HCT116 (cell line): Measurements from ENCODE around the gene FBXO17. TPM values are rescaled to one million over a fixed set of nuclear protein-coding genes. Genes with fewer than 3 reads are reported as not detected.

Source experiments
- ATAC-seq: fragments of 200-7000 bp; cut with Tn5 transposase; 2 replicates; pipeline ENCODE4 v1.9.1; 2020; ENCODE audit warnings: mild to moderate bottlenecking, moderate library complexity
- BruUV-seq: library from RNA; stranded (reverse); fragments of 400-500 nt; replicated peaks from 2 replicates; lab custom pipeline; 2021; lab: Mats Ljungman, UMichigan
- CTCF ChIA-PET: fragments of 300-600 bp; sonication (Branson Sonifier 250); formaldehyde crosslinking; loops from one replicate; lab custom pipeline; 2021; ENCODE audit warnings: antibody characterized with exemption; lab: Charles Lee
- POLR2A ChIA-PET: fragments of 300-600, 350-600 bp; sonication (Branson Sonifier 250); formaldehyde crosslinking; loops from one replicate; lab custom pipeline; 2021; ENCODE audit warnings: antibody characterized with exemption; lab: Charles Lee
- RAD21 ChIA-PET, 2 experiments: fragments of 300-600 bp; sonication (Branson Sonifier 250); formaldehyde crosslinking; loops; one replicate each; lab custom pipeline; 2023; ENCODE audit warnings: low total read pairs in 2 of 2; ENCODE audit not compliant: uncharacterized antibody in 2 of 2, unreplicated experiment in 2 of 2, low non-redundant PET in 1 of 2; lab: Charles Lee
- DNase-seq: peaks from one replicate; pipeline ENCODE4 v3.0.0-alpha.2; 2010; ENCODE audit warnings: low read depth, low spot score
- H2AFZ ChIP-seq: fragments of 200-600 bp; shearing (Covaris generic), sonication (generic); 2 replicates; pipeline ENCODE4 v1.6.1; 2017; ENCODE audit warnings: low read depth, mixed run types, mixed read lengths, antibody characterized with exemption, low read length; ENCODE audit not compliant: poor library complexity, severe bottlenecking
- H3K27ac ChIP-seq: 2 replicates; pipeline ENCODE4 v1.5.1; 2012; ENCODE audit warnings: low read depth, low read length
- H3K27me3 ChIP-seq: fragments of 200-600 bp; sonication (generic); 2 replicates; pipeline ENCODE4 v1.6.1; 2016; ENCODE audit warnings: mixed run types, low read length, mixed read lengths; ENCODE audit not compliant: insufficient read depth
- H3K36me3 ChIP-seq, 2 experiments: fragments of 200-500 bp in 1 of 2; fragments of 200-600 bp in 1 of 2; sonication (Bioruptor generic) in 1 of 2; sonication (generic) in 1 of 2; 2 replicates each; pipeline versions ENCODE4 v1.5.1 to v1.6.1; 2014 to 2016; ENCODE audit warnings: low read length in 2 of 2, inconsistent platforms in 1 of 2, mixed read lengths in 1 of 2, mixed run types in 1 of 2; ENCODE audit not compliant: insufficient read depth in 2 of 2, control insufficient read depth in 1 of 2
- H3K4me1 ChIP-seq, 2 experiments: fragments of 200-600 bp in 1 of 2; sonication (generic) in 1 of 2; 2 replicates each; pipeline versions ENCODE4 v1.5.1 to v1.6.1; 2012 to 2017; ENCODE audit warnings: low read length in 2 of 2, inconsistent platforms in 1 of 2, mild to moderate bottlenecking in 1 of 2, mixed read lengths in 1 of 2, mixed run types in 1 of 2, moderate library complexity in 1 of 2; ENCODE audit not compliant: insufficient read depth in 2 of 2, control insufficient read depth in 1 of 2
- H3K4me2 ChIP-seq: fragments of 200-600 bp; sonication (generic); 2 replicates; pipeline ENCODE4 v1.6.1; 2017; ENCODE audit warnings: mixed run types, low read length, mixed read lengths
- H3K4me3 ChIP-seq, 2 experiments: fragments of 200-600 bp in 1 of 2; sonication (generic) in 1 of 2; replicated peaks in 1 of 2; 2 replicates each; pipeline ENCODE4 v1.5.1; 2011 to 2016; ENCODE audit warnings: low read length in 2 of 2, control low read depth in 1 of 2, low read depth in 1 of 2, mild to moderate bottlenecking in 1 of 2, mixed read lengths in 1 of 2, mixed run types in 1 of 2
- H3K79me2 ChIP-seq: fragments of 200-600 bp; sonication (generic); 2 replicates; pipeline ENCODE4 v1.6.1; 2017; ENCODE audit warnings: mild to moderate bottlenecking, mixed run types, low read length, moderate library complexity, mixed read lengths; ENCODE audit not compliant: insufficient read depth
- H3K9ac ChIP-seq: fragments of 200-600 bp; sonication (generic); 2 replicates; pipeline ENCODE4 v1.6.1; 2016; ENCODE audit warnings: low read length, mixed read lengths
- H3K9me2 ChIP-seq: fragments of 200-600 bp; sonication (generic), shearing (Covaris generic); 2 replicates; pipeline ENCODE4 v1.6.1; 2017; ENCODE audit warnings: mixed run types, mild to moderate bottlenecking, moderate library complexity; ENCODE audit not compliant: insufficient read depth
- H3K9me3 ChIP-seq, 2 experiments: fragments of 200-500 bp in 1 of 2; fragments of 200-600 bp in 1 of 2; sonication (Bioruptor generic) in 1 of 2; sonication (generic) in 1 of 2; 2 replicates each; pipeline ENCODE4 v1.6.1; 2014 to 2017; ENCODE audit warnings: low read length in 2 of 2, mixed read lengths in 2 of 2, inconsistent platforms in 1 of 2, low read depth in 1 of 2, mild to moderate bottlenecking in 1 of 2, mixed run types in 1 of 2, moderate library complexity in 1 of 2; ENCODE audit not compliant: control insufficient read depth in 1 of 2, insufficient read depth in 1 of 2
- H4K20me1 ChIP-seq: fragments of 200-600 bp; sonication (generic), shearing (Covaris generic); 2 replicates; pipeline ENCODE4 v1.6.1; 2017; ENCODE audit warnings: mixed run types, mild to moderate bottlenecking, moderate library complexity; ENCODE audit not compliant: insufficient read depth
- CBX3 ChIP-seq: IDR thresholded peaks from 2 replicates; pipeline ENCODE4 v1.6.1; 2012; ENCODE audit warnings: low read depth
- CEBPB ChIP-seq: IDR thresholded peaks from 2 replicates; pipeline ENCODE4 v1.6.1; 2012; ENCODE audit warnings: low read depth
- EGR1 ChIP-seq: IDR thresholded peaks from 2 replicates; pipeline ENCODE4 v1.6.1; 2012; ENCODE audit warnings: low read depth
- ELF1 ChIP-seq: IDR thresholded peaks from 2 replicates; pipeline ENCODE4 v1.6.1; 2012; ENCODE audit warnings: low read depth, borderline replicate concordance
- EZH2 ChIP-seq: fragments of 200-600 bp; sonication (generic); IDR thresholded peaks from 2 replicates; pipeline ENCODE4 v1.6.1; 2017; ENCODE audit warnings: antibody characterized with exemption, mixed run types
- EZH2phosphoT487 ChIP-seq: fragments of 200-600 bp; IDR thresholded peaks from 2 replicates; pipeline ENCODE4 v1.6.1; 2018; ENCODE audit warnings: antibody characterized with exemption, borderline replicate concordance
- FOSL1 ChIP-seq: IDR thresholded peaks from 2 replicates; pipeline ENCODE4 v1.6.1; 2012; ENCODE audit warnings: low read depth
- JUND ChIP-seq: IDR thresholded peaks from 2 replicates; pipeline ENCODE4 v1.6.1; 2012
- POLR2A ChIP-seq: IDR thresholded peaks from 2 replicates; pipeline ENCODE4 v1.7.0; 2011; ENCODE audit warnings: borderline replicate concordance; ENCODE audit not compliant: insufficient read depth, insufficient read length; ENCODE audit errors: extremely low read depth
- RAD21 ChIP-seq: IDR thresholded peaks from 2 replicates; pipeline ENCODE4 v1.6.1; 2012; ENCODE audit warnings: low read depth, mild to moderate bottlenecking
- TCF7L2 ChIP-seq: IDR thresholded peaks from 2 replicates; pipeline ENCODE4 v1.7.0; 2011; ENCODE audit warnings: borderline replicate concordance, inconsistent platforms; ENCODE audit not compliant: insufficient read depth, insufficient read length; ENCODE audit errors: extremely low read depth
- YY1 ChIP-seq: IDR thresholded peaks from 2 replicates; pipeline ENCODE4 v1.6.1; 2011; ENCODE audit warnings: low read length, low read depth, moderate library complexity, mild to moderate bottlenecking; ENCODE audit not compliant: insufficient replicate concordance; ENCODE audit errors: extremely low read depth
- intact Hi-C: fragments of 100-400 bp; cut with micrococcal nuclease; formaldehyde crosslinking; loops from 2 replicates; pipeline ENCODE4 v1.10.0; 2022
- total RNA-seq: library from RNA; stranded (reverse); gene quantifications from one replicate; pipeline ENCODE4 v1.2.1, GENCODE V29; 2021; ENCODE audit not compliant: unreplicated experiment
- TF ChIP-seq, protein P1 (sequence below): IDR thresholded peaks from 2 replicates; pipeline ENCODE4 v1.6.1; 2012
- TF ChIP-seq, protein P2 (sequence below): IDR thresholded peaks from 2 replicates; pipeline ENCODE4 v1.6.1; 2012
- TF ChIP-seq, protein P3 (sequence below): IDR thresholded peaks from 2 replicates; pipeline ENCODE4 v1.6.1; 2011; ENCODE audit warnings: mild to moderate bottlenecking, low read length, moderate library complexity; ENCODE audit not compliant: insufficient replicate concordance; ENCODE audit errors: extremely low read depth
- TF ChIP-seq, protein P4 (sequence below): IDR thresholded peaks from 2 replicates; pipeline ENCODE4 v1.6.1; 2012; ENCODE audit warnings: low read depth

The FBXO17 gene
- total RNA-seq, 1 experiment from 2014 or later, result 18.5 TPM

DNA sequence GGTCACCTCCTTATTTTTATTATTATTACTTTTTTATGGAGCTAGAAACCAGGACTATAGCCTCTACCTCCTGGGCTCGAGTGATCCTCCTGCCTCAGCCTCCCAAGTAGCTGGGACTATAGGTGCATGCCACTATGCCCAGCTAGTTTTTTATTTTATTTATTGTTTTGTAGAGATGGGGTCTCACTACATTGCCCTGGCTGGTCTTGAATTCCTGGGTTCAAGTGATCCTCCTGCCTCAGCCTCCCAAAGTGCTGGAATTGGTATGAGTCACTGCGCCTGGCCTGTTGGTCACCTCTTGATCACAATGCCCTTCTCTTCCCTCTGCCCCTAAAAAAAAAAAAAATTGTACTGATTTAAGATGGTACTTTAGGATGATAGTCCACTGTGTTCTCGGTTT lies 24.4 kb downstream of the FBXO17 start:
- intact Hi-C loops, result no loop called here
- H3K9ac ChIP-seq, result no peak overlapping the region
- no peak overlapping the region for H2AFZ ChIP-seq
- H3K27ac ChIP-seq, result no peak overlapping the region
- TF ChIP-seq FOSL1, result no peak
- no peak for TF ChIP-seq EZH2phosphoT487
- no peak for TF ChIP-seq EZH2
- no peak for TF ChIP-seq RAD21
- no peak for TF ChIP-seq CBX3
- no peak for TF ChIP-seq CEBPB
- TF ChIP-seq EGR1, result no peak
- TF ChIP-seq, protein P1, sequence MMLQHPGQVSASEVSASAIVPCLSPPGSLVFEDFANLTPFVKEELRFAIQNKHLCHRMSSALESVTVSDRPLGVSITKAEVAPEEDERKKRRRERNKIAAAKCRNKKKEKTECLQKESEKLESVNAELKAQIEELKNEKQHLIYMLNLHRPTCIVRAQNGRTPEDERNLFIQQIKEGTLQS, result no peak
- TF ChIP-seq, protein P2, sequence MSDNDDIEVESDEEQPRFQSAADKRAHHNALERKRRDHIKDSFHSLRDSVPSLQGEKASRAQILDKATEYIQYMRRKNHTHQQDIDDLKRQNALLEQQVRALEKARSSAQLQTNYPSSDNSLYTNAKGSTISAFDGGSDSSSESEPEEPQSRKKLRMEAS, result no peak
- TF ChIP-seq, protein P3, sequence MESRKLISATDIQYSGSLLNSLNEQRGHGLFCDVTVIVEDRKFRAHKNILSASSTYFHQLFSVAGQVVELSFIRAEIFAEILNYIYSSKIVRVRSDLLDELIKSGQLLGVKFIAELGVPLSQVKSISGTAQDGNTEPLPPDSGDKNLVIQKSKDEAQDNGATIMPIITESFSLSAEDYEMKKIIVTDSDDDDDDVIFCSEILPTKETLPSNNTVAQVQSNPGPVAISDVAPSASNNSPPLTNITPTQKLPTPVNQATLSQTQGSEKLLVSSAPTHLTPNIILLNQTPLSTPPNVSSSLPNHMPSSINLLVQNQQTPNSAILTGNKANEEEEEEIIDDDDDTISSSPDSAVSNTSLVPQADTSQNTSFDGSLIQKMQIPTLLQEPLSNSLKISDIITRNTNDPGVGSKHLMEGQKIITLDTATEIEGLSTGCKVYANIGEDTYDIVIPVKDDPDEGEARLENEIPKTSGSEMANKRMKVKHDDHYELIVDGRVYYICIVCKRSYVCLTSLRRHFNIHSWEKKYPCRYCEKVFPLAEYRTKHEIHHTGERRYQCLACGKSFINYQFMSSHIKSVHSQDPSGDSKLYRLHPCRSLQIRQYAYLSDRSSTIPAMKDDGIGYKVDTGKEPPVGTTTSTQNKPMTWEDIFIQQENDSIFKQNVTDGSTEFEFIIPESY, result no peak
- TF ChIP-seq, protein P4, sequence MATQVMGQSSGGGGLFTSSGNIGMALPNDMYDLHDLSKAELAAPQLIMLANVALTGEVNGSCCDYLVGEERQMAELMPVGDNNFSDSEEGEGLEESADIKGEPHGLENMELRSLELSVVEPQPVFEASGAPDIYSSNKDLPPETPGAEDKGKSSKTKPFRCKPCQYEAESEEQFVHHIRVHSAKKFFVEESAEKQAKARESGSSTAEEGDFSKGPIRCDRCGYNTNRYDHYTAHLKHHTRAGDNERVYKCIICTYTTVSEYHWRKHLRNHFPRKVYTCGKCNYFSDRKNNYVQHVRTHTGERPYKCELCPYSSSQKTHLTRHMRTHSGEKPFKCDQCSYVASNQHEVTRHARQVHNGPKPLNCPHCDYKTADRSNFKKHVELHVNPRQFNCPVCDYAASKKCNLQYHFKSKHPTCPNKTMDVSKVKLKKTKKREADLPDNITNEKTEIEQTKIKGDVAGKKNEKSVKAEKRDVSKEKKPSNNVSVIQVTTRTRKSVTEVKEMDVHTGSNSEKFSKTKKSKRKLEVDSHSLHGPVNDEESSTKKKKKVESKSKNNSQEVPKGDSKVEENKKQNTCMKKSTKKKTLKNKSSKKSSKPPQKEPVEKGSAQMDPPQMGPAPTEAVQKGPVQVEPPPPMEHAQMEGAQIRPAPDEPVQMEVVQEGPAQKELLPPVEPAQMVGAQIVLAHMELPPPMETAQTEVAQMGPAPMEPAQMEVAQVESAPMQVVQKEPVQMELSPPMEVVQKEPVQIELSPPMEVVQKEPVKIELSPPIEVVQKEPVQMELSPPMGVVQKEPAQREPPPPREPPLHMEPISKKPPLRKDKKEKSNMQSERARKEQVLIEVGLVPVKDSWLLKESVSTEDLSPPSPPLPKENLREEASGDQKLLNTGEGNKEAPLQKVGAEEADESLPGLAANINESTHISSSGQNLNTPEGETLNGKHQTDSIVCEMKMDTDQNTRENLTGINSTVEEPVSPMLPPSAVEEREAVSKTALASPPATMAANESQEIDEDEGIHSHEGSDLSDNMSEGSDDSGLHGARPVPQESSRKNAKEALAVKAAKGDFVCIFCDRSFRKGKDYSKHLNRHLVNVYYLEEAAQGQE, result no peak
- no peak for TF ChIP-seq ELF1
- no peak for TF ChIP-seq JUND
- no peak for TF ChIP-seq YY1
- no peak for TF ChIP-seq TCF7L2
- no peak for TF ChIP-seq POLR2A
- H3K27me3 ChIP-seq, result no peaks in the 10 kb centered on the region
- no peak for ATAC-seq
- no peaks in the 10 kb centered on the region for H3K9me3 ChIP-seq
- H3K9me2 ChIP-seq, result no peaks in the 10 kb centered on the region
- no TSS peak for BruUV-seq
- no peak overlapping the region for H3K4me3 ChIP-seq
- H4K20me1 ChIP-seq, result no peaks in the 10 kb centered on the region
- RAD21 ChIA-PET, result interaction anchor here in 1 of 2 experiments (0.7 kb wide), 1 partner anchor 304 kb away, joined by 4 read pairs; no protein-coding TSS in a partner anchor
- H3K79me2 ChIP-seq, result no peaks in the 10 kb centered on the region
- CTCF ChIA-PET, result interaction anchor here (1.0 to 1.6 kb wide), 2 partner anchors 20 to 473 kb away, joined by 3 read pairs; partner anchors contain the start of genes MRPS12 and SARS2
- H3K4me2 ChIP-seq, result no peak overlapping the region
- no peak for DNase-seq
- POLR2A ChIA-PET, result no interaction called here
- peaks cover 3 to 10% of the 10 kb centered on the region in 2 experiments for H3K4me1 ChIP-seq
- H3K36me3 ChIP-seq, result no peaks in the 10 kb centered on the region
